Activated CD4-positive, alpha-beta T cell treated with anti-CD3 and anti-CD28 coated beads for 36 hours (primary cell): ENCODE measurements around the gene SLX9. TPM values are rescaled to one million over a fixed set of nuclear protein-coding genes. Genes with fewer than 3 reads are reported as not detected.

Experiments used
- ATAC-seq: fragments of 200-7000 bp; cut with Tn5 transposase; one replicate; pipeline ENCODE4 v1.10.0; 2021; ENCODE audit warnings: mild to moderate bottlenecking, moderate library complexity
- CTCF ChIA-PET: fragments of 350-600 bp; sonication (Branson Sonifier 250); formaldehyde crosslinking; loops from one replicate; lab custom pipeline; 2021; ENCODE audit warnings: antibody characterized with exemption; lab: Charles Lee
- POLR2A ChIA-PET: fragments of 350-600 bp; sonication (Branson Sonifier 250); formaldehyde crosslinking; loops from one replicate; lab custom pipeline; 2021; ENCODE audit warnings: antibody characterized with exemption, inconsistent platforms; lab: Charles Lee
- DNase-seq: peaks from one replicate; pipeline ENCODE4 v3.0.0-alpha.2; 2020
- H3K27ac Mint-ChIP-seq: one replicate; pipeline ENCODE4 v1.8.0; 2021; ENCODE audit warnings: mixed read lengths
- H3K27me3 Mint-ChIP-seq: one replicate; pipeline ENCODE4 v1.8.0; 2021; ENCODE audit warnings: mixed read lengths
- H3K36me3 Mint-ChIP-seq: one replicate; pipeline ENCODE4 v1.8.0; 2021; ENCODE audit warnings: low read depth, mixed read lengths
- H3K4me1 Mint-ChIP-seq: one replicate; pipeline ENCODE4 v1.8.0; 2021; ENCODE audit warnings: mixed read lengths
- H3K4me3 Mint-ChIP-seq: one replicate; pipeline ENCODE4 v1.8.0; 2021; ENCODE audit warnings: mild to moderate bottlenecking, moderate library complexity, mixed read lengths
- H3K9me3 Mint-ChIP-seq: one replicate; pipeline ENCODE4 v1.8.0; 2021; ENCODE audit warnings: low read depth, mixed read lengths
- intact Hi-C, 2 experiments: fragments of 100-400 bp; cut with DNase I in 1 of 2; cut with micrococcal nuclease in 1 of 2; formaldehyde crosslinking; loops; one replicate each; pipeline versions ENCODE4 v1.14.2 to v1.15.1; 2022 to 2024; cut with DNase I, micrococcal nuclease
- total RNA-seq, 2 experiments: library from RNA; stranded (reverse); gene quantifications; one replicate each; pipeline ENCODE4 v1.2.3, GENCODE V29; 2021

Gene SLX9
- total RNA-seq, 2 experiments from 2014 or later = 60.8 to 68.8 TPM

GRCh38 chr21:44938772-44939531 is 877 bp upstream of the SLX9 start:
- intact Hi-C loops = loop anchor here in 1 of 2 experiments (1.0 kb wide), 1 partner anchor 28 kb away; no protein-coding TSS in a partner anchor
- CTCF ChIA-PET = interaction anchor here (0.6 to 7.7 kb wide), 5 partner anchors 8 to 200 kb away, joined by 3 to 58 read pairs (median 4); no protein-coding TSS in a partner anchor

DNA sequence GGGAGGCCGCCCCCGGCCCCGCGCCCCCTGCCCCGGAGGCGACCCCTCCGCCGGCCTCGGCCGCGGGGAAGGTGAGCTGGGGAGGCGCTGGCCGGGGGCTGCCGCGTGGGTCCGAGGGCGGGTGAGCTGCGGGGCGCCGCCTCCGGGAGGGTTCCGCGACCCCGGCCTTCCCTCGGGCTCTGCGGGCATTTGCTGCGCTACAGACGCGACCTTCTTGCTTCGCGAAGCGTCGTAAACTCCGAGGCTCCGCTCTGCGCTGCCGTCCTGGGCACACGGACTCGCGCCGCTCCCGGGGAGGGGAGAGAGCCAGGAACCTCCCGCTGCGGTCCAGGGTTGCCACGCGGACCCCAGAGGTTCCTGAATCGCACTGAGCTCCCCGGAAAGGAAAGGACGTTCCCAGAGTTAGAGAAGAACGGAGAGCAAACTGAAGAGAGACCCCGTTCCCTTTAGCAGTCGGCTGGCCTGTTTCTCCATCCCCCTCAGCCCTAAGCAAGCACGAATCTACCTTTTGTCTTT is 345 bp downstream of the SLX9 start:
- DNase-seq (no peak), ATAC-seq (peak; percentile 31)
- intact Hi-C loops = loop anchor here in 1 of 2 experiments (1.0 to 5.0 kb wide), 4 partner anchors 67 to 347 kb away; partner anchors contain the start of genes POFUT2, PTTG1IP and UBE2G2
- Mint-ChIP-seq H3K27ac (peak overlapping the region; percentile 84), H3K27me3 (no peaks in the 10 kb centered on the region), H3K4me3 (peak overlapping the region; percentile 88), H3K9me3 (no peaks in the 10 kb centered on the region), H3K4me1 (peaks cover 40% of the 10 kb centered on the region), H3K36me3 (peaks cover 33% of the 10 kb centered on the region)
- ChIA-PET CTCF (interaction anchor here (0.7 to 7.7 kb wide), 6 partner anchors 24 to 828 kb away, joined by 3 to 58 read pairs (median 4); no protein-coding TSS in a partner anchor), POLR2A (interaction anchor here (0.6 to 1.0 kb wide), 2 partner anchors 20 to 226 kb away, joined by 3 read pairs; partner anchors contain the start of gene ITGB2)

More at GRCh38 chr21:44938772-44939531, 877 bp upstream of the SLX9 start:
- DNase-seq (no peak), ATAC-seq (no peak)
- H3K27me3 Mint-ChIP-seq = no peaks in the 10 kb centered on the region
- H3K9me3 Mint-ChIP-seq = no peaks in the 10 kb centered on the region
- POLR2A ChIA-PET = interaction anchor here (0.6 to 1.0 kb wide), 2 partner anchors 18 to 227 kb away, joined by 3 read pairs; partner anchors contain the start of gene ITGB2
- peak overlapping the region; percentile 86 for H3K27ac Mint-ChIP-seq
- peaks cover 22% of the 10 kb centered on the region for H3K36me3 Mint-ChIP-seq
- peak overlapping the region; percentile 88 for H3K4me3 Mint-ChIP-seq
- H3K4me1 Mint-ChIP-seq = peaks cover 36% of the 10 kb centered on the region

DNA sequence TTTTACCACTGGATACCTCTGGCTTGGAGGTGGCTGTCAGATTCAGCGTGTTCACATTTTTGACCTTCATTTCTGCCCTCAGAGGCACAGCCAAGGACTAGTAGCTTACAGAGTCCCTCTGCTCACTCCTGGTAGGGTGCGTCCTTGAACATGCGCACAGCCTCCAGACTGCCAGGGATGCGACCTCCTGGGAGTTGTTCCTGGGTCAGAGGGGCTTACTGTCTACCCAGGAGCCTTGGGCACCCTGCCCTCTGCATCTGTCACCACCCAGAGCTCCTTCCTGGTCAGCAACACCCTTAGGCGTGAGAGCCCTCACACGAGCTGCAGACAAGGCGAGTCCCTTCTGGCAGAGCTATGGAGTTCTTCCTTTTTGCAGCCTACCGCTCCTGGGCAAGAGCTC is 1.7 kb downstream of the SLX9 start:
- ATAC-seq (no peak), DNase-seq (no peak)
- POLR2A ChIA-PET = no interaction called here
- Mint-ChIP-seq H3K4me3 (peak overlapping the region; percentile 88), H3K27me3 (no peaks in the 10 kb centered on the region), H3K4me1 (peaks cover 42% of the 10 kb centered on the region), H3K9me3 (no peaks in the 10 kb centered on the region), H3K36me3 (peaks cover 39% of the 10 kb centered on the region), H3K27ac (peak overlapping the region; percentile 60)
- CTCF ChIA-PET = interaction anchor here (0.6 to 7.7 kb wide), 5 partner anchors 28 to 1015 kb away, joined by 3 to 58 read pairs (median 3); no protein-coding TSS in a partner anchor
- intact Hi-C loops = loop anchor here in 1 of 2 experiments (5.0 kb wide), 1 partner anchor 346 kb away; the partner anchor contains the start of gene POFUT2

GRCh38 chr21:44942566-44942965 is 2.7 kb downstream of the SLX9 start:
- no peak for DNase-seq
- H3K4me3 Mint-ChIP-seq = peak overlapping the region; percentile 38
- H3K9me3 Mint-ChIP-seq = no peaks in the 10 kb centered on the region
- peaks cover 42% of the 10 kb centered on the region for H3K4me1 Mint-ChIP-seq
- POLR2A ChIA-PET = no interaction called here
- CTCF ChIA-PET = interaction anchor here (0.6 to 7.7 kb wide), 3 partner anchors 149 to 333 kb away, joined by 3 to 58 read pairs (median 4); no protein-coding TSS in a partner anchor
- peak overlapping the region; percentile 59 for H3K27ac Mint-ChIP-seq
- intact Hi-C loops = loop anchor here in 1 of 2 experiments (5.0 kb wide), 1 partner anchor 345 kb away; the partner anchor contains the start of gene POFUT2
- no peaks in the 10 kb centered on the region for H3K27me3 Mint-ChIP-seq
- peaks cover 39% of the 10 kb centered on the region for H3K36me3 Mint-ChIP-seq
- no peak for ATAC-seq

- Mint-ChIP-seq H3K9me3 (no peaks in the 10 kb centered on the region), H3K36me3 (peaks cover 39% of the 10 kb centered on the region), H3K4me3 (no peak overlapping the region), H3K4me1 (peaks cover 42% of the 10 kb centered on the region), H3K27me3 (no peaks in the 10 kb centered on the region), H3K27ac (no peak overlapping the region)
- ChIA-PET POLR2A (no interaction called here), CTCF (interaction anchor here (0.6 to 7.7 kb wide), 3 partner anchors 149 to 332 kb away, joined by 3 to 58 read pairs (median 4); no protein-coding TSS in a partner anchor)
- intact Hi-C loops = loop anchor here in 1 of 2 experiments (5.0 kb wide), 1 partner anchor 344 kb away; the partner anchor contains the start of gene POFUT2
- DNase-seq = no peak
- ATAC-seq = no peak
Observed at GRCh38 chr21:44943005-44943685, 3.3 kb downstream of the SLX9 start.

- POLR2A ChIA-PET = no interaction called here
Observed at GRCh38 chr21:44943686-44944550, 4.1 kb downstream of the SLX9 start.

DNA sequence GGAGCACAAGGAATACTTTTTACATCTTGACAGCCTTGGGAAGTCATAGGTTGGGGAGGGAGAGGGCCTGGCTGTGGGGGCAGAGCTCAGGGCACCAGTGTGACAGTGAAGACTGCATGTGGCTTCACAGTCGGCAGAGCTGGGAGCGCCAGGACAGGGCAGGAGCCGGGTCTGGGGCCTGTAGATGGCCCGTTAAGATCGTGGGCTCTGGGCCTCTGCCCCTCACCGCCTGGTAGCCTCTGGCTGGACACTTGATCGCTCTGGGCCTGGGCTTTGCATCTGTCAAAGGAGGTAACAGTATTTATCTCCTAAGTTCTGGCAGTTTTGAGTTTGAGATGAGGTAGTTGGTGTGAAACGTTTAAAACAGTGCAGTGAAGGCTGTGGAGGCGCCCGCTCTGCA is 4.8 kb downstream of the SLX9 start:
- no peaks in the 10 kb centered on the region for H3K9me3 Mint-ChIP-seq
- no peaks in the 10 kb centered on the region for H3K27me3 Mint-ChIP-seq
- ChIA-PET POLR2A (no interaction called here), CTCF (interaction anchor here (2.3 to 7.7 kb wide), 2 partner anchors 184 to 194 kb away, joined by 24 to 58 read pairs; no protein-coding TSS in a partner anchor)
- no peak for ATAC-seq
- H3K4me3 Mint-ChIP-seq = no peak overlapping the region
- peaks cover 36% of the 10 kb centered on the region for H3K4me1 Mint-ChIP-seq
- intact Hi-C loops = loop anchor here in 1 of 2 experiments (5.0 kb wide), 1 partner anchor 343 kb away; the partner anchor contains the start of gene POFUT2
- peaks cover 39% of the 10 kb centered on the region for H3K36me3 Mint-ChIP-seq
- no peak overlapping the region for H3K27ac Mint-ChIP-seq
- DNase-seq = no peak

More at GRCh38 chr21:44943686-44944550, 4.1 kb downstream of the SLX9 start:
- no peaks in the 10 kb centered on the region for H3K9me3 Mint-ChIP-seq
- H3K4me3 Mint-ChIP-seq = no peak overlapping the region
- ATAC-seq = no peak
- H3K4me1 Mint-ChIP-seq = peaks cover 38% of the 10 kb centered on the region
- intact Hi-C loops = loop anchor here in 1 of 2 experiments (5.0 kb wide), 1 partner anchor 343 kb away; the partner anchor contains the start of gene POFUT2
- no peaks in the 10 kb centered on the region for H3K27me3 Mint-ChIP-seq
- peaks cover 39% of the 10 kb centered on the region for H3K36me3 Mint-ChIP-seq
- no peak overlapping the region for H3K27ac Mint-ChIP-seq
- CTCF ChIA-PET = interaction anchor here (0.7 to 7.7 kb wide), 2 partner anchors 30 to 195 kb away, joined by 3 to 58 read pairs; no protein-coding TSS in a partner anchor
- no peak for DNase-seq

DNA sequence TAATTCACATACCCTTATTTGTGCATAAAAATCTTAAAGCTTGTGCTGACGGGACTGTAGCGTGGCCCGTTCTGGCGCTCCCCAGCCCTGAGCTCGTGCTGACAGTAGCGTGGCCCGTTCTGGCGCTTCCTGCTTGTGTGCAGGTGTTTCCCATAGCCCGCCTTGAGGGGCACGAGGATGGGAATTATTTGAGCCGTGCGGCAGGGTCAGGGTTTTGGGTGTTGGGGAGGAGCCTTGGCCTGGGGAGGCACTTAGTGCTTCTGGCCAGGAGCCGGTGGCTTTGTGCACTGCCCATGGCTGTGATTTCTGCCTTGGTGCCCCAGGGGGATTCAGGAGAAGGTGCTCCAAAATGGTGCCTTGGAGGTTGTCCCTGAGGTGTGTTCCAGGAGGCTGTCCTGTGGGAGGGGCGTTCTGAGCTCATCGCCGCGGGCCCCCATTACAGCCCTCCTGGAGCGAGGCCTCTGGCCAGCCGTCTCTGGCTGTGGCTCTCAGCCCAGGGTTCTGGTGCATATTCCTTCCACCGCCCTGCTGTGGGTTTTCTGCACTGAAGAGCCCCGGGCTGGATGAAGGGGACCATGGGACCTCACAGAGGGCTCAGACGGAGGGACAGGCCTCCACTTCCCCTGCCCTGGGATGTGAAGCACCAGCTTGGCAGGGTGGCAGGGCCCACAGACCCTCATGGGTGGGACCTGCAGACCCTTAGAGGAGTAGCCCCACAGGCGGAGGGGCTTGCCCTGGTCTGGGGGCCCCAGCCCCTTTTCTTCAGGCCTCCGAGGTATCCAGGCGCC is 6.6 kb downstream of the SLX9 start:
- CTCF ChIA-PET = interaction anchor here (0.7 to 7.7 kb wide), 4 partner anchors 31 to 192 kb away, joined by 3 to 58 read pairs (median 14); no protein-coding TSS in a partner anchor
- Mint-ChIP-seq H3K36me3 (peaks cover 44% of the 10 kb centered on the region), H3K27me3 (no peaks in the 10 kb centered on the region), H3K4me1 (peaks cover 30% of the 10 kb centered on the region), H3K4me3 (no peak overlapping the region), H3K27ac (no peak overlapping the region), H3K9me3 (no peaks in the 10 kb centered on the region)
- POLR2A ChIA-PET = interaction anchor here (0.5 kb wide), 1 partner anchor 341 kb away, joined by 3 read pairs; the partner anchor contains the start of gene POFUT2
- no peak for ATAC-seq
- intact Hi-C loops = no loop called here
- DNase-seq = no peak

- CTCF ChIA-PET = interaction anchor here (0.9 to 7.7 kb wide), 5 partner anchors 182 to 863 kb away, joined by 3 to 64 read pairs (median 51); no protein-coding TSS in a partner anchor
- H3K27me3 Mint-ChIP-seq = no peaks in the 10 kb centered on the region
Observed at GRCh38 chr21:44947111-44947929, 7.5 kb downstream of the SLX9 start.

More at GRCh38 chr21:44947111-44947929, 7.5 kb downstream of the SLX9 start:
- Mint-ChIP-seq H3K9me3 (no peaks in the 10 kb centered on the region), H3K27ac (no peak overlapping the region), H3K4me1 (peaks cover 21% of the 10 kb centered on the region), H3K4me3 (no peak overlapping the region), H3K36me3 (peaks cover 36% of the 10 kb centered on the region)
- no peak for ATAC-seq
- POLR2A ChIA-PET = interaction anchor here (0.5 kb wide), 1 partner anchor 340 kb away, joined by 3 read pairs; the partner anchor contains the start of gene POFUT2
- DNase-seq = no peak
- intact Hi-C loops = no loop called here
